BJ (cell line): ENCODE measurements around the gene RPL37A. TPM values are rescaled to one million over a fixed set of nuclear protein-coding genes. Genes with fewer than 3 reads are reported as not detected.
A peak's percentile ranks its signal among the peaks of the same experiment; 100 is the strongest.

ENCODE experiments used
- CTCF ChIA-PET: fragments of 350-600 bp; formaldehyde crosslinking; extraction: SDS; loops from one replicate; lab custom pipeline; 2021; ENCODE audit warnings: antibody characterized with exemption, inconsistent platforms; lab: Yijun Ruan, JAX
- POLR2A ChIA-PET: fragments of 300-600 bp; sonication (Branson Sonifier 250); formaldehyde crosslinking; extraction: SDS; loops from one replicate; lab custom pipeline; 2021; ENCODE audit warnings: antibody characterized with exemption; lab: Charles Lee
- DNase-seq: peaks from one replicate; pipeline ENCODE4 v3.0.0-alpha.2; 2011; ENCODE audit warnings: low read depth
- H3K27me3 ChIP-seq: 2 replicates; pipeline ENCODE4 v1.6.0; 2011; ENCODE audit warnings: low read length; ENCODE audit not compliant: control insufficient read depth, insufficient read depth
- H3K36me3 ChIP-seq: 2 replicates; pipeline ENCODE4 v1.5.1; 2011; ENCODE audit warnings: low read length; ENCODE audit not compliant: control insufficient read depth, insufficient read depth
- H3K4me3 ChIP-seq: 2 replicates; pipeline ENCODE4 v1.5.1; 2011; ENCODE audit warnings: low read depth, mild to moderate bottlenecking, control low read depth, low read length
- polyA plus RNA-seq: library from polyadenylated mRNA; depleted of rRNA; stranded (reverse); fragments of >200 nt; gene quantifications from 2 replicates; pipeline ENCODE4 v1.2.3, GENCODE V29; 2011
- TF ChIP-seq, protein P1 (sequence below): IDR thresholded peaks from 2 replicates; pipeline ENCODE4 v1.5.1; 2011; ENCODE audit warnings: low read depth, mild to moderate bottlenecking, control low read depth, inconsistent platforms, low read length, moderate library complexity; ENCODE audit not compliant: insufficient read depth

Gene RPL37A
- polyA plus RNA-seq, 1 experiment, result 4,924 TPM

DNA sequence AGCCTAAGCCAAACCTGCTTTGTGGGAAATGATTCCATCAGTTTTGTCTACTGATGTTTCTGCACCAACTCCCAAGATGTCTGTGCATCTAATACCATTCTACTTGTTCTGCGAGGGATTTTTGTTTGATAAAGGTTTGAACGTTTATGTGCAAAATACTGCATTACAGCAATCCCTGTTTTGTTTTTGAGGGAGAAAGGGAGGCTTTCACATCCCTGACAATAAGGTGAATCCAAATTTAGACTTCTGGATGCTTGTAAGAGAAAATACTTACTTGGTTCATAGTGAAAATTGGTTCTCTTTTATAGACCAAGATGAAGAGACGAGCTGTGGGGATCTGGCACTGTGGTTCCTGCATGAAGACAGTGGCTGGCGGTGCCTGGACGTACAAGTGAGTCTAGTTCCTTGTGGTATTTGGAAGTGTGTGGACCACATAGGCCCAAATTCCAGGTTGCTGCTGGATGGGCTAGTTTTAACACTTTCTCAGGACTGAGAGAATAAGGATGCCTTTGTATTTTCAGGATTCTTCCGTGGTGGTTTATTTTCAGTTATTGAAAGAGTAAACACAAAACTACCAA is 1.1 kb downstream of the RPL37A start:
- DNase-seq, result no peak
- CTCF ChIA-PET, result no interaction called here

DNA sequence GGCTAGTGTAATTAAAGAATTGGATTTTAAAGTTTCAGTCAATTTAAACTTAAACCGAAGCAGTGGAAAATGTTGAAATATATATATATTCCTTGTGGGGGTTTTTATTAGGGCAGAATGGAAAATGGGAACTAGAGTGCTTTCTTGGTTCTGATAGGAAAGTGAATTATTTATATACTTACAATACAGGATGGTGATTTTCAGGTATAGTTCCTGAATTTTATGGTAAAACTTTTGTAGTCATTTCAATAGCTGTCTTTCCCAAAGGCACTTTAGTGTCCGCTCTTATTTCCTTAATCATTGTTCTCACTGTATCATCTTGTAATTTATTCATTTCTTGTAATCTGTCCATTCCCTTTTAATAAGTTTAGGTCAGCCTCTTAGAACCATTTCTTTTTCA is 1.9 kb downstream of the RPL37A start:
- DNase-seq, result no peak
- POLR2A ChIA-PET, result no interaction called here
- CTCF ChIA-PET, result no interaction called here
- Histone ChIP-seq H3K27me3 (no peaks in the 10 kb centered on the region), H3K4me3 (peak overlapping the region; percentile 80), H3K36me3 (peaks cover 20% of the 10 kb centered on the region)
- TF ChIP-seq, protein P1, sequence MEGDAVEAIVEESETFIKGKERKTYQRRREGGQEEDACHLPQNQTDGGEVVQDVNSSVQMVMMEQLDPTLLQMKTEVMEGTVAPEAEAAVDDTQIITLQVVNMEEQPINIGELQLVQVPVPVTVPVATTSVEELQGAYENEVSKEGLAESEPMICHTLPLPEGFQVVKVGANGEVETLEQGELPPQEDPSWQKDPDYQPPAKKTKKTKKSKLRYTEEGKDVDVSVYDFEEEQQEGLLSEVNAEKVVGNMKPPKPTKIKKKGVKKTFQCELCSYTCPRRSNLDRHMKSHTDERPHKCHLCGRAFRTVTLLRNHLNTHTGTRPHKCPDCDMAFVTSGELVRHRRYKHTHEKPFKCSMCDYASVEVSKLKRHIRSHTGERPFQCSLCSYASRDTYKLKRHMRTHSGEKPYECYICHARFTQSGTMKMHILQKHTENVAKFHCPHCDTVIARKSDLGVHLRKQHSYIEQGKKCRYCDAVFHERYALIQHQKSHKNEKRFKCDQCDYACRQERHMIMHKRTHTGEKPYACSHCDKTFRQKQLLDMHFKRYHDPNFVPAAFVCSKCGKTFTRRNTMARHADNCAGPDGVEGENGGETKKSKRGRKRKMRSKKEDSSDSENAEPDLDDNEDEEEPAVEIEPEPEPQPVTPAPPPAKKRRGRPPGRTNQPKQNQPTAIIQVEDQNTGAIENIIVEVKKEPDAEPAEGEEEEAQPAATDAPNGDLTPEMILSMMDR, result no peak

More for the DNA sequence above, 1.1 kb downstream of the RPL37A start:
- POLR2A ChIA-PET, result no interaction called here
- H3K4me3 ChIP-seq, result peak overlapping the region; percentile 80
- peaks cover 19% of the 10 kb centered on the region for H3K36me3 ChIP-seq
- TF ChIP-seq, protein P1, result no peak
- no peaks in the 10 kb centered on the region for H3K27me3 ChIP-seq

DNA sequence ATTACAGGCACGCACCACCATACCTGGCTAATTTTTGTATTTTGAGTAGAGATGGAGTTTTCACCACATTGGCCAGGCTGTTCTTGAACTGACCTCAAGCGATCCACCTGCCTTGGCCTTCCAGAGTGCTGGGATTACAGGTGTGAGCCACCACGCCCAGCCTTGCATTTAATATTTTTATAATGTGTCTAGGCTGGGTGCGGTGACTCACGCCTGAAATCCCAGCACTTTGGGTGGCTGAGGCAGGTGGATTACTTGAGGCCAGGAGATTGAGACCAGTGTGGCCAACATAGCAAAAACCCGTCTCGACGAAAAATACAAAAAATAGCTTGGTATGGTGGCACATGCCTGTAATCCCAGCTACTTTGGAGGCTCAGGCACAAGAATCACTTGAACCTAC is 3.2 kb downstream of the RPL37A start:
- CTCF ChIA-PET, result no interaction called here
- no peaks in the 10 kb centered on the region for H3K27me3 ChIP-seq
- no peak for DNase-seq
- H3K4me3 ChIP-seq, result no peak overlapping the region
- TF ChIP-seq, protein P1, result no peak
- POLR2A ChIA-PET, result no interaction called here
- peaks cover 20% of the 10 kb centered on the region for H3K36me3 ChIP-seq

DNA sequence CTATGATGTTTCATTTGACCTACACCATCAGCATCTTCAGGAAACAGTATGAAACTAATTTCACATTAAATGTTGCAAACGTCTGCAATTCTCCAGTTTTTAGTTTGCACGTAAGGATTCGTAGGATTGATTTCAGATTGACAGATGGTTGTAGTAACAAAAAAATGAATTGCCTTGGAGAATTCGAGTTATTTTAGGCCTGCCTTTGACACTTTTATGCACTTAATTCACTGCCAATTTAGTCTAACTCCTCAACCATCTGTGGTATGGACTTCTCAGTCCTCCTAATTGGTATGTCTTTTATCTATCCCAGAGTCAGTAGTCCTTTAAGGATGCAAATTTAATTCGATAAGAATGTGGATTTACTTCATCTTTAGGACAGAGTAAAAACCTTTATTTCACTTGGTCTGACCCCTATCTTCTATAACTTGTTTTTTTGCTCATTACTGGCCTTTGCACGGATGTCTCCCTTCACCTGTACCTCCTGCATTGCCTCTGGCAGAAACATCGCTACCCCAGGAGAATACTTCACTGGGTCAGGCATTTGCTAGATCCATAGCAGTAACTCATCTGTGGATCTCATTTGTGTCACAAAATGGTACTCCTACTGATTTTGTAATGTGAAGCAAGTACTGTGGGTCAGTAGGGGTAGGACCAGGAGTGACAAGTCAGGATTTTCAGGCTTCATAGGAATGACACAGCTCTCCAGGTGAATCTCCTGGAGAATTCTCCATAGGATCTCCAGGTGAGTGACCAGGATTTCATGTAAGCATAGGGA is 3.9 kb downstream of the RPL37A start:
- TF ChIP-seq, protein P1, result no peak
- peaks cover 20% of the 10 kb centered on the region for H3K36me3 ChIP-seq

DNA sequence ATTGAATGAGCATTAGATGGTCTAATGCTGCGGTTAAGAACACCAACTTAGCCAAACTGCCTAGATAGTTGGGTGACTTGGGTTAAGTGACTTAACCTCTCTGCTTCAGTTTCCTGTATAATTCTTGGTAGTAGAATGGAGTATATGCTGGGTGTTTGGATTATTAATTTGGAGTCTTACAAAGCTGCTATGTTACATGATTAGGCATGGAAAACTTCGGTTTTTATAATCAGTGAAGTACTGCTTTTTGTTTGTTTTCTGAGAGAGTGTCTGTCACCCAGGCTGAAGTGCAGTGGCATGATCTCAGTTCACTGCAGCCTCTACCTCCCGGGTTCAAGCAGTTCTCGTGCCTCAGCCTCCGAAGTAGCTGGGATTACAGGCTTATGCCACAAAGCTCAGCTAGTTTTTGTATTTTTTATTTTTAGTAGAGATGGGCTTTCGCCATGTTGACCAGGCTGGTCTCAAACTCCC is 4.5 kb downstream of the RPL37A start:
- CTCF ChIA-PET, result interaction anchor here (0.6 to 1.4 kb wide), 2 partner anchors 14 to 88 kb away, joined by 3 read pairs; no protein-coding TSS in a partner anchor
- peaks cover 20% of the 10 kb centered on the region for H3K36me3 ChIP-seq

More for the DNA sequence above, 3.9 kb downstream of the RPL37A start:
- Histone ChIP-seq H3K27me3 (no peaks in the 10 kb centered on the region), H3K4me3 (no peak overlapping the region)
- ChIA-PET CTCF (interaction anchor here (1.4 kb wide), 1 partner anchor 15 kb away, joined by 3 read pairs; no protein-coding TSS in a partner anchor), POLR2A (no interaction called here)
- no peak for DNase-seq

More for the DNA sequence above, 4.5 kb downstream of the RPL37A start:
- POLR2A ChIA-PET, result no interaction called here
- Histone ChIP-seq H3K4me3 (no peak overlapping the region), H3K27me3 (no peaks in the 10 kb centered on the region)
- DNase-seq, result no peak
- TF ChIP-seq, protein P1, result no peak
